ENCODE data around the gene SRSF5. TPM values are rescaled to one million over a fixed set of nuclear protein-coding genes. Genes with fewer than 3 reads are reported as not detected.
"Not testable (repeated sequence)": the region's sequence is repeated elsewhere in the genome, so short reads cannot be mapped to it uniquely, and the experiment has no call there.

Gene SRSF5
- total and polyA plus RNA-seq, 2 donors (not counting 3 experiments of a cell fraction or from before 2014, with no cell fraction given), result 192 to 253 TPM

- H3K79me2 ChIP-seq (ENCODE audit: control insufficient read depth, insufficient read depth, low read length), result no peaks in the 10 kb centered on the region
- no TSS peak for BruUV-seq (replicated peaks)
- H3K4me1 ChIP-seq (ENCODE audit: control insufficient read depth, extremely low read depth, insufficient read depth, low read length), result peaks cover 5% of the 10 kb centered on the region
- TF ChIP-seq MAX (IDR thresholded peaks at IDR 0.05; ENCODE audit: insufficient read depth, insufficient read length) (no peak), MYC (IDR thresholded peaks at IDR 0.05; ENCODE audit: low read depth, low read length) (no peak), GATA2 (IDR thresholded peaks at IDR 0.05; ENCODE audit: insufficient read depth, insufficient read length, low read depth, low read length) (no peak), EZH2 (IDR thresholded peaks at IDR 0.05; ENCODE audit: borderline replicate concordance, low read depth, low read length, severe bottlenecking) (no peak), FOS (IDR thresholded peaks at IDR 0.05; ENCODE audit: borderline replicate concordance, insufficient read depth, low read length) (no peak), POLR2A (IDR thresholded peaks at IDR 0.05; ENCODE audit: low read depth, low read length) (no peak), CTCF (IDR thresholded peaks at IDR 0.05; ENCODE audit: extremely low read depth in 1 of 2, insufficient read depth in 1 of 2, low read depth in 1 of 2, low read length in 2 of 2) (no peak), JUN (IDR thresholded peaks at IDR 0.05; ENCODE audit: borderline replicate concordance, insufficient read depth, insufficient read length, low read depth) (no peak), POLR2AphosphoS5 (IDR thresholded peaks at IDR 0.05; ENCODE audit: insufficient read depth, low read depth, low read length) (no peak)
- intact Hi-C loops (cut with micrococcal nuclease) (loop anchor here (1.0 to 10.0 kb wide), 7 partner anchors 11 to 253 kb away; partner anchors contain the start of gene SUSD6), dilution Hi-C loops (cut with MboI; ENCODE audit: extremely low pct_ligation_motif_present, low sequenced_read_pairs) (no loop called here)
- H3K4me2 ChIP-seq (ENCODE audit: insufficient read depth, low read length), result no peak overlapping the region
- H3K9me1 ChIP-seq (replicated peaks; ENCODE audit: control insufficient read depth, extremely low read depth, insufficient read depth, low read length), result no peaks in the 10 kb centered on the region
- H3K36me3 ChIP-seq (ENCODE audit: control insufficient read depth in 2 of 2, extremely low read depth in 1 of 2, insufficient read depth in 2 of 2, low read length in 2 of 2), result no peaks in the 10 kb centered on the region
- DNase-seq (ENCODE audit: low read depth, low spot score) (no peak), FAIRE-seq (no peak)
- H3K9me3 ChIP-seq (replicated peaks; ENCODE audit: control insufficient read depth, insufficient read depth, low read length), result no peaks in the 10 kb centered on the region
- CTCF ChIA-PET, result interaction anchor here (1.0 to 4.6 kb wide), 9 partner anchors 10 to 182 kb away, joined by 3 to 124 read pairs (median 6); partner anchors contain the start of genes CCDC177 and SUSD6
- POLR2A ChIA-PET, result interaction anchor here (1.1 kb wide), 1 partner anchor 39 kb away, joined by 3 read pairs; the partner anchor contains the start of gene SRSF5
- no peaks in the 10 kb centered on the region for H4K20me1 ChIP-seq (replicated peaks; ENCODE audit: control insufficient read depth, extremely low read depth, insufficient read depth, low read length)
- H3K27ac ChIP-seq (ENCODE audit: insufficient read depth, low read depth, low read length), result no peak overlapping the region
- H3K4me3 ChIP-seq (replicated peaks in 1 of 3; ENCODE audit: insufficient read depth in 1 of 3, low read depth in 1 of 3, low read length in 3 of 3), result no peak overlapping the region
- H3K27me3 ChIP-seq (ENCODE audit: control insufficient read depth in 2 of 2, insufficient read depth in 2 of 2, low read length in 2 of 2), result no peaks in the 10 kb centered on the region
- no peak overlapping the region for H3K9ac ChIP-seq (replicated peaks; ENCODE audit: extremely low read depth, insufficient read depth, low read length)
- no peak overlapping the region for H2AFZ ChIP-seq (ENCODE audit: low read depth, low read length)
Measured at GRCh38 chr14:69727860-69728259, 39.1 kb upstream of the SRSF5 start.

- BruUV-seq (replicated peaks); H3K9me1 ChIP-seq (replicated peaks; ENCODE audit: control insufficient read depth, extremely low read depth, insufficient read depth, low read length); H3K4me3 ChIP-seq (replicated peaks in 1 of 3; ENCODE audit: insufficient read depth in 1 of 3, low read depth in 1 of 3, low read length in 3 of 3); H3K4me2 ChIP-seq (ENCODE audit: insufficient read depth, low read length); H3K27ac ChIP-seq (ENCODE audit: insufficient read depth, low read depth, low read length); POLR2A ChIA-PET; H3K9ac ChIP-seq (replicated peaks; ENCODE audit: extremely low read depth, insufficient read depth, low read length); H2AFZ ChIP-seq (ENCODE audit: low read depth, low read length); H3K27me3 ChIP-seq (ENCODE audit: control insufficient read depth in 2 of 2, insufficient read depth in 2 of 2, low read length in 2 of 2); dilution Hi-C loops (cut with MboI; ENCODE audit: extremely low pct_ligation_motif_present, low sequenced_read_pairs); DNase-seq (ENCODE audit: low read depth, low spot score); H3K36me3 ChIP-seq (ENCODE audit: control insufficient read depth in 2 of 2, extremely low read depth in 1 of 2, insufficient read depth in 2 of 2, low read length in 2 of 2); H4K20me1 ChIP-seq (replicated peaks; ENCODE audit: control insufficient read depth, extremely low read depth, insufficient read depth, low read length); FAIRE-seq; H3K4me1 ChIP-seq (ENCODE audit: control insufficient read depth, extremely low read depth, insufficient read depth, low read length); H3K79me2 ChIP-seq (ENCODE audit: control insufficient read depth, insufficient read depth, low read length); H3K9me3 ChIP-seq (replicated peaks; ENCODE audit: control insufficient read depth, insufficient read depth, low read length): not testable (repeated sequence)
- CTCF ChIA-PET, result interaction anchor here (0.7 to 3.8 kb wide), 9 partner anchors 12 to 342 kb away, joined by 4 to 133 read pairs (median 20); partner anchors contain the start of gene SRSF5
- intact Hi-C loops (cut with micrococcal nuclease), result loop anchor here (1.0 to 5.0 kb wide), 4 partner anchors 86 to 295 kb away; partner anchors contain the start of gene SMOC1
Measured at GRCh38 chr14:69731919-69732598, 34.9 kb upstream of the SRSF5 start.

Measured in endothelial cell of umbilical vein (primary cell).